T-helper 1 cell treated with Interleukin-12 subunit alpha and Interleukin-12 subunit beta and Interleukin-4 antibody, amounts not matched to agents 30 μg/mL and 1 μg/mL, for 36 hours (primary cell): ENCODE measurements around the gene NAXE.
"Not testable (repeated sequence)": the region's sequence is repeated elsewhere in the genome, so short reads cannot be mapped to it uniquely, and the experiment has no call there.

ENCODE experiments used
- H3K27ac Mint-ChIP-seq: one replicate; pipeline ENCODE4 v1.8.0; 2021; ENCODE audit warnings: mild to moderate bottlenecking, mixed read lengths
- H3K27me3 Mint-ChIP-seq: one replicate; pipeline ENCODE4 v1.8.0; 2021; ENCODE audit warnings: low read depth, mixed read lengths
- H3K36me3 Mint-ChIP-seq: one replicate; pipeline ENCODE4 v1.8.0; 2021; ENCODE audit warnings: low read depth, mixed read lengths
- H3K4me1 Mint-ChIP-seq: one replicate; pipeline ENCODE4 v1.8.0; 2021; ENCODE audit warnings: low read depth, mixed read lengths
- H3K4me3 Mint-ChIP-seq: one replicate; pipeline ENCODE4 v1.8.0; 2021; ENCODE audit warnings: mild to moderate bottlenecking, moderate library complexity, mixed read lengths
- H3K9me3 Mint-ChIP-seq: one replicate; pipeline ENCODE4 v1.8.0; 2021; ENCODE audit warnings: mixed read lengths

Gene NAXE

GRCh38 chr1:156594190-156594589, 2.6 kb downstream of the NAXE start:
- no peak overlapping the region for H3K4me3 Mint-ChIP-seq
- H3K27me3 Mint-ChIP-seq = no peaks in the 10 kb centered on the region
- peaks cover 33% of the 10 kb centered on the region for H3K36me3 Mint-ChIP-seq
- H3K27ac Mint-ChIP-seq = no peak overlapping the region
- H3K9me3 Mint-ChIP-seq = no peaks in the 10 kb centered on the region
- peaks cover 23% of the 10 kb centered on the region for H3K4me1 Mint-ChIP-seq

GRCh38 chr1:156595016-156595415, 3.4 kb downstream of the NAXE start:
- Mint-ChIP-seq H3K36me3 (peaks cover 33% of the 10 kb centered on the region), H3K4me1 (peaks cover 24% of the 10 kb centered on the region), H3K9me3 (no peaks in the 10 kb centered on the region), H3K27ac (peak overlapping the region; percentile 66), H3K27me3 (no peaks in the 10 kb centered on the region), H3K4me3 (no peak overlapping the region)

- Mint-ChIP-seq H3K4me1 (peaks cover 23% of the 10 kb centered on the region), H3K27me3 (no peaks in the 10 kb centered on the region), H3K27ac (no peak overlapping the region), H3K9me3 (no peaks in the 10 kb centered on the region), H3K36me3 (peaks cover 34% of the 10 kb centered on the region), H3K4me3 (no peak overlapping the region)
Observed at GRCh38 chr1:156596426-156596825, 4.8 kb downstream of the NAXE start.

GRCh38 chr1:156598125-156598524, 6.5 kb downstream of the NAXE start:
- peaks cover 34% of the 10 kb centered on the region for H3K36me3 Mint-ChIP-seq
- no peak overlapping the region for H3K4me3 Mint-ChIP-seq
- H3K4me1 Mint-ChIP-seq = peaks cover 25% of the 10 kb centered on the region

GRCh38 chr1:156598731-156599432, 7.3 kb downstream of the NAXE start:
- Mint-ChIP-seq H3K4me3 (no peak overlapping the region), H3K9me3 (no peaks in the 10 kb centered on the region), H3K36me3 (peaks cover 34% of the 10 kb centered on the region), H3K27me3 (no peaks in the 10 kb centered on the region), H3K27ac (no peak overlapping the region), H3K4me1 (peaks cover 25% of the 10 kb centered on the region)

More at GRCh38 chr1:156598125-156598524, 6.5 kb downstream of the NAXE start:
- Mint-ChIP-seq H3K9me3 (no peaks in the 10 kb centered on the region), H3K27me3 (no peaks in the 10 kb centered on the region), H3K27ac (peak overlapping the region; percentile 11)

- Mint-ChIP-seq H3K27me3 (no peaks in the 10 kb centered on the region), H3K4me1 (peaks cover 25% of the 10 kb centered on the region), H3K36me3 (peaks cover 31% of the 10 kb centered on the region), H3K27ac (no peak overlapping the region), H3K4me3 (peak overlapping the region; percentile 99), H3K9me3 (no peaks in the 10 kb centered on the region)
Observed at GRCh38 chr1:156599811-156600210, 8.2 kb downstream of the NAXE start.

- Mint-ChIP-seq H3K4me1 (peaks cover 19% of the 10 kb centered on the region), H3K9me3 (no peaks in the 10 kb centered on the region), H3K27me3 (no peaks in the 10 kb centered on the region), H3K27ac (peak overlapping the region; percentile 94), H3K36me3 (peaks cover 23% of the 10 kb centered on the region), H3K4me3 (peak overlapping the region; percentile 99)
Observed at GRCh38 chr1:156600733-156601121, 9.2 kb downstream of the NAXE start.

GRCh38 chr1:156601122-156601830, 9.7 kb downstream of the NAXE start, which contains the start of gene GPATCH4:
Gene GPATCH4, minus strand, starts transcription at chr1:156601479.
- Mint-ChIP-seq H3K4me3 (peak within 1 kb of the TSS; percentile 99), H3K27ac (peak within 1 kb of the TSS; percentile 94), H3K27me3 (no peaks in the 10 kb centered on the region), H3K9me3 (no peaks in the 10 kb centered on the region), H3K36me3 (peaks cover 18% of the 10 kb centered on the region), H3K4me1 (peaks cover 19% of the 10 kb centered on the region)

GRCh38 chr1:156601892-156602291, 10.3 kb downstream of the NAXE start:
- peaks cover 2% of the 10 kb centered on the region for H3K27me3 Mint-ChIP-seq
- no peak overlapping the region for H3K27ac Mint-ChIP-seq
- H3K4me3 Mint-ChIP-seq = peak overlapping the region; percentile 99
- H3K36me3 Mint-ChIP-seq = peaks cover 14% of the 10 kb centered on the region
- peaks cover 19% of the 10 kb centered on the region for H3K4me1 Mint-ChIP-seq
- no peaks in the 10 kb centered on the region for H3K9me3 Mint-ChIP-seq

- Mint-ChIP-seq H3K27me3 (peaks cover 5% of the 10 kb centered on the region), H3K4me3 (peak overlapping the region; percentile 55), H3K4me1 (peaks cover 19% of the 10 kb centered on the region), H3K9me3 (no peaks in the 10 kb centered on the region), H3K36me3 (peaks cover 10% of the 10 kb centered on the region), H3K27ac (no peak overlapping the region)
Observed at GRCh38 chr1:156602557-156602993, 11.0 kb downstream of the NAXE start.

- H3K9me3 Mint-ChIP-seq, H3K27ac Mint-ChIP-seq, H3K36me3 Mint-ChIP-seq, H3K4me3 Mint-ChIP-seq: not testable (repeated sequence)
- Mint-ChIP-seq H3K27me3 (peaks cover 23% of the 10 kb centered on the region), H3K4me1 (peaks cover 14% of the 10 kb centered on the region)
Observed at GRCh38 chr1:156607344-156607743, 15.8 kb downstream of the NAXE start.

GRCh38 chr1:156608036-156608674, 16.6 kb downstream of the NAXE start:
- Mint-ChIP-seq H3K4me3 (no peak overlapping the region), H3K9me3 (no peaks in the 10 kb centered on the region), H3K27ac (no peak overlapping the region), H3K36me3 (no peaks in the 10 kb centered on the region), H3K27me3 (peaks cover 28% of the 10 kb centered on the region), H3K4me1 (peaks cover 9% of the 10 kb centered on the region)

- no peak overlapping the region for H3K27ac Mint-ChIP-seq
- H3K36me3 Mint-ChIP-seq = no peaks in the 10 kb centered on the region
- H3K9me3 Mint-ChIP-seq = no peaks in the 10 kb centered on the region
- no peak overlapping the region for H3K4me3 Mint-ChIP-seq
- peaks cover 9% of the 10 kb centered on the region for H3K4me1 Mint-ChIP-seq
- H3K27me3 Mint-ChIP-seq = peaks cover 31% of the 10 kb centered on the region
Observed at GRCh38 chr1:156608981-156609380, 17.4 kb downstream of the NAXE start.

GRCh38 chr1:156610072-156610471, 18.5 kb downstream of the NAXE start:
- H3K36me3 Mint-ChIP-seq, H3K4me1 Mint-ChIP-seq, H3K9me3 Mint-ChIP-seq, H3K4me3 Mint-ChIP-seq, H3K27ac Mint-ChIP-seq: not testable (repeated sequence)
- H3K27me3 Mint-ChIP-seq = peaks cover 42% of the 10 kb centered on the region

GRCh38 chr1:156612666-156613065, 21.1 kb downstream of the NAXE start:
- Mint-ChIP-seq H3K36me3 (no peaks in the 10 kb centered on the region), H3K9me3 (no peaks in the 10 kb centered on the region), H3K27me3 (peaks cover 55% of the 10 kb centered on the region), H3K4me3 (no peak overlapping the region), H3K27ac (no peak overlapping the region), H3K4me1 (peaks cover 9% of the 10 kb centered on the region)
